Ishikawa (cell line): ENCODE results near the gene NPAS1.

ENCODE experiments used
- CEBPB ChIP-seq: IDR thresholded peaks from 2 replicates; pipeline ENCODE4 v1.6.1; 2012
- CREB1 ChIP-seq: IDR thresholded peaks from 2 replicates; pipeline ENCODE4 v1.6.1; 2012; ENCODE audit warnings: low read depth
- EGR1 ChIP-seq: IDR thresholded peaks from 2 replicates; pipeline ENCODE4 v1.6.1; 2012
- EP300 ChIP-seq: IDR thresholded peaks from 2 replicates; pipeline ENCODE4 v1.6.1; 2012; ENCODE audit warnings: borderline replicate concordance
- FOXM1 ChIP-seq: IDR thresholded peaks from 2 replicates; pipeline ENCODE4 v1.6.1; 2012; ENCODE audit warnings: low read depth, borderline replicate concordance
- NFIC ChIP-seq: IDR thresholded peaks from 2 replicates; pipeline ENCODE4 v1.6.1; 2012
- RAD21 ChIP-seq: IDR thresholded peaks from 2 replicates; pipeline ENCODE4 v1.6.1; 2012; ENCODE audit warnings: low read depth
- TAF1 ChIP-seq: IDR thresholded peaks from 2 replicates; pipeline ENCODE4 v1.6.1; 2012; ENCODE audit warnings: low read depth, mild to moderate bottlenecking
- TCF12 ChIP-seq: IDR thresholded peaks from 2 replicates; pipeline ENCODE4 v1.6.1; 2012; ENCODE audit warnings: low read depth
- TEAD4 ChIP-seq: IDR thresholded peaks from 2 replicates; pipeline ENCODE4 v1.6.1; 2012
- YY1 ChIP-seq: IDR thresholded peaks from 2 replicates; pipeline ENCODE4 v1.6.1; 2012; ENCODE audit warnings: low read depth
- ZBTB7A ChIP-seq: IDR thresholded peaks from 2 replicates; pipeline ENCODE4 v1.6.1; 2012; ENCODE audit warnings: low read depth
- TF ChIP-seq, protein P1 (sequence below): IDR thresholded peaks from 2 replicates; pipeline ENCODE4 v1.6.1; 2012
- TF ChIP-seq, protein P2 (sequence below): IDR thresholded peaks from 2 replicates; pipeline ENCODE4 v1.6.1; 2012; ENCODE audit warnings: low read depth, mild to moderate bottlenecking
- TF ChIP-seq, protein P3 (sequence below): IDR thresholded peaks from 2 replicates; pipeline ENCODE4 v1.6.1; 2012

The NPAS1 gene

DNA sequence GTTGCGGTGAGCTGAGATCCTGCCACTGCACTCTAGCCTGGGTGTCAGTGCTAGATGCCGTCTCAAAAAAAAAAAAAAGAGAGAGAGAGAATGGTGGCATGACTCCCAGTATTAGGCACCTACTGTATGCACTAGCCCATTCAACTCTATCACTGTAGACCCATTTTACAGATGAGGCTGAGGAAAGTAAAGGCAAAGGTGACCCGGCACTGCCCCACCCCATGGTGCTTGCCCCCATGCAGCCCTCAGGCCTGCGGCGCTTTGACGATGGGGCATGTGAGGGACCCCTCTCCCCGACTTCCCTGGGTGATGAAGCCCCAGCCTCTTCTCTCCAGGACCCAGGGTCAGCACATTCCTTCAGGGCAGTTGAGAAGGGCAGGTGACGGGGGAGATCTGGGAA, 7.3 kb downstream of the NPAS1 start:
- TF ChIP-seq ZBTB7A: no peak
- no peak for TF ChIP-seq CEBPB
- no peak for TF ChIP-seq TAF1
- no peak for TF ChIP-seq EGR1
- TF ChIP-seq CREB1: no peak
- TF ChIP-seq, protein P1, sequence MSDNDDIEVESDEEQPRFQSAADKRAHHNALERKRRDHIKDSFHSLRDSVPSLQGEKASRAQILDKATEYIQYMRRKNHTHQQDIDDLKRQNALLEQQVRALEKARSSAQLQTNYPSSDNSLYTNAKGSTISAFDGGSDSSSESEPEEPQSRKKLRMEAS: no peak
- TF ChIP-seq, protein P2, sequence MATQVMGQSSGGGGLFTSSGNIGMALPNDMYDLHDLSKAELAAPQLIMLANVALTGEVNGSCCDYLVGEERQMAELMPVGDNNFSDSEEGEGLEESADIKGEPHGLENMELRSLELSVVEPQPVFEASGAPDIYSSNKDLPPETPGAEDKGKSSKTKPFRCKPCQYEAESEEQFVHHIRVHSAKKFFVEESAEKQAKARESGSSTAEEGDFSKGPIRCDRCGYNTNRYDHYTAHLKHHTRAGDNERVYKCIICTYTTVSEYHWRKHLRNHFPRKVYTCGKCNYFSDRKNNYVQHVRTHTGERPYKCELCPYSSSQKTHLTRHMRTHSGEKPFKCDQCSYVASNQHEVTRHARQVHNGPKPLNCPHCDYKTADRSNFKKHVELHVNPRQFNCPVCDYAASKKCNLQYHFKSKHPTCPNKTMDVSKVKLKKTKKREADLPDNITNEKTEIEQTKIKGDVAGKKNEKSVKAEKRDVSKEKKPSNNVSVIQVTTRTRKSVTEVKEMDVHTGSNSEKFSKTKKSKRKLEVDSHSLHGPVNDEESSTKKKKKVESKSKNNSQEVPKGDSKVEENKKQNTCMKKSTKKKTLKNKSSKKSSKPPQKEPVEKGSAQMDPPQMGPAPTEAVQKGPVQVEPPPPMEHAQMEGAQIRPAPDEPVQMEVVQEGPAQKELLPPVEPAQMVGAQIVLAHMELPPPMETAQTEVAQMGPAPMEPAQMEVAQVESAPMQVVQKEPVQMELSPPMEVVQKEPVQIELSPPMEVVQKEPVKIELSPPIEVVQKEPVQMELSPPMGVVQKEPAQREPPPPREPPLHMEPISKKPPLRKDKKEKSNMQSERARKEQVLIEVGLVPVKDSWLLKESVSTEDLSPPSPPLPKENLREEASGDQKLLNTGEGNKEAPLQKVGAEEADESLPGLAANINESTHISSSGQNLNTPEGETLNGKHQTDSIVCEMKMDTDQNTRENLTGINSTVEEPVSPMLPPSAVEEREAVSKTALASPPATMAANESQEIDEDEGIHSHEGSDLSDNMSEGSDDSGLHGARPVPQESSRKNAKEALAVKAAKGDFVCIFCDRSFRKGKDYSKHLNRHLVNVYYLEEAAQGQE: no peak
- TF ChIP-seq EP300: no peak
- TF ChIP-seq YY1: no peak
- no peak for TF ChIP-seq NFIC

DNA sequence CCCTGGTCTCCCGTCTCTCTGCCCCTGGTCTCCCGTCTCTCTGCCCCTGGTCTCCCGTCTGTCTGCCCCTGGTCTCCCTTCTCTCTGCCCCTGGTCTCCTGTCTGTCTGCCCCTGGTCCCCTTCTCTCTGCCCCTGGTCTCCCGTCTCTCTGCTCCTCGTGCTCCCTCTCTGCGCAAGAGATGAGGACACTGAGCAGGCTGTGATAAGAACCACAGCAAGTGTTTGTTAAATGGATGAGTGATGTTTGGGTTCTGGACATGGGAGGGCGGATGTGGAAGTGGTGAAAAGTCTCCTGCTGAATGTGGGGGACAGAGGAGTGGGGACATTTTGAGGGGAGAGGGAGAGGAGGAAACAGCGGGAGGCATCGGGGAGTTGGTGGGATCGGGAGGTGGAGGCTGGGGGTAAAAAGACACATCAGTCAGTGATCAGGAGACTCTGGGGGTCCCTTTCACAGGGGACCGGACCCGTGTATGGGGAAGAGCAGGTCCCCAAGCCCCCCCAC, 8.0 kb downstream of the NPAS1 start:
- TF ChIP-seq ZBTB7A: no peak
- no peak for TF ChIP-seq CREB1
- no peak for TF ChIP-seq EGR1
- TF ChIP-seq RAD21: no peak
- TF ChIP-seq FOXM1: no peak
- TF ChIP-seq TEAD4: no peak
- TF ChIP-seq TAF1: no peak
- TF ChIP-seq, protein P1: no peak
- no peak for TF ChIP-seq CEBPB
- no peak for TF ChIP-seq TCF12
- TF ChIP-seq, protein P2: no peak

DNA sequence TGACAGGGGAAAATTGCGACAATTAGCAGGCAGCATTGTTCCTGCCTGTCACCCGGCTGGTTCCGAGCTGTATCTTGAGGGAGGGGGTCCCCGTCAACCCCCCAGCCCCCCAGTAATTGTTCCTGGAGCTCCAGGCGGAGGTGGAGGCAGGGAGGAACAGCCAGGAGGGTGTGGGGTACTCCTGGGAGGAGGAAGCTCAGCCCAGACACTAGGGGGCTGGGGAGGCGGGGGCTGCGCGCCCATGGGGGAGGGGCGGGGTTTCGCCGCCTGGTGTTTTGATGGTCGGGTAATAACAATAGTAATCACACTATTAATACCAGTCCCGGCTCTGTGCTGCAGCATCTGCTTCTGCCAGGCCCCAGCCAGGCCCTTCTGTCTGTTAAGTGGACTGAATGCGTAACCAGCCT, 8.6 kb downstream of the NPAS1 start:
- TF ChIP-seq, protein P3, sequence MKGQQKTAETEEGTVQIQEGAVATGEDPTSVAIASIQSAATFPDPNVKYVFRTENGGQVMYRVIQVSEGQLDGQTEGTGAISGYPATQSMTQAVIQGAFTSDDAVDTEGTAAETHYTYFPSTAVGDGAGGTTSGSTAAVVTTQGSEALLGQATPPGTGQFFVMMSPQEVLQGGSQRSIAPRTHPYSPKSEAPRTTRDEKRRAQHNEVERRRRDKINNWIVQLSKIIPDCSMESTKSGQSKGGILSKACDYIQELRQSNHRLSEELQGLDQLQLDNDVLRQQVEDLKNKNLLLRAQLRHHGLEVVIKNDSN: no peak
- TF ChIP-seq RAD21 (no peak), TAF1 (no peak), TEAD4 (no peak), FOXM1 (no peak), EP300 (no peak), EGR1 (no peak), CREB1 (no peak), TCF12 (no peak), YY1 (no peak), ZBTB7A (no peak), NFIC (no peak), CEBPB (no peak)
- TF ChIP-seq, protein P1: no peak
- TF ChIP-seq, protein P2: no peak

DNA sequence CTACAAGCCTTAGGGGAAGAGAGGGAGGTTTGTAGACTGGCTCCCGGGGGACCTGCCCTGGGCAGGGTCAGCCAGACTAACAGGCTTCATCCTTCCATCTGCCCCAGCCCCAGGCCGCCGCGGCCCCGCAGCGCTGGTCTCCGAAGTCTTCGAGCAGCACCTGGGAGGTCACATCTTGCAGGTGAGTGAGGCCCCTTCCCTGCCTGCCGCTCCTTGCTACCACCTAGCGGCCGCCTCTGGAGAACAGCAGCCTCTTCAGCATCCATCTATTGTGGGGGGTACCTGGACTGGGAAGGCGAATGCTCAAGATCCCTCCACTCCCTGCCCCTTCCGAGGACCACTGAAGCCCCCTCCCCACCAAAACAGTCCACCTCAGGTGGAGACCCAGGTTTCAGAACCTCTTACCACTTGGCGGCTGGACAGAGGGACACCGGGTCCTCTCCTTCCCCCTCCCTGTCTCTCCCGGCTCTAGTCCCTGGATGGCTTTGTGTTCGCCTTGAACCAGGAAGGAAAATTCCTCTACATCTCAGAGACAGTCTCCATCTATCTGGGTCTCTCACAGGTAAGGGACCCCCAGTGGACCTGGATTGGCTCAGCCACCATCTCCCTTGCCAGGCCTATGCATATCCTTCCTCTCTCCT, 12.7 kb downstream of the NPAS1 start:
- TF ChIP-seq ZBTB7A (no peak), RAD21 (peak; percentile 74)
- TF ChIP-seq, protein P1: peak; percentile 60; the same call in 1 of the 2 replicates
